GM13976 (cell line): ENCODE results near the gene SHQ1.

ENCODE experiments used
- DNase-seq: peaks from one replicate; pipeline ENCODE4 v3.0.0; 2012; ENCODE audit warnings: low spot score
- in situ Hi-C: fragments of 300-500 bp; cut with MboI; formaldehyde crosslinking; loops from one replicate; pipeline ENCODE4 v1.12.0; 2022; ENCODE audit warnings: low sequenced_read_pairs, mixed read lengths, inconsistent platforms; ENCODE audit not compliant: unreplicated experiment
- TF ChIP-seq, protein P1 (sequence below): IDR thresholded peaks from 2 replicates; pipeline ENCODE4 v1.5.1; 2012; ENCODE audit warnings: borderline replicate concordance, mild to moderate bottlenecking; ENCODE audit not compliant: insufficient read depth; ENCODE audit errors: extremely low read depth, missing control alignments, control extremely low read depth

Gene SHQ1

DNA sequence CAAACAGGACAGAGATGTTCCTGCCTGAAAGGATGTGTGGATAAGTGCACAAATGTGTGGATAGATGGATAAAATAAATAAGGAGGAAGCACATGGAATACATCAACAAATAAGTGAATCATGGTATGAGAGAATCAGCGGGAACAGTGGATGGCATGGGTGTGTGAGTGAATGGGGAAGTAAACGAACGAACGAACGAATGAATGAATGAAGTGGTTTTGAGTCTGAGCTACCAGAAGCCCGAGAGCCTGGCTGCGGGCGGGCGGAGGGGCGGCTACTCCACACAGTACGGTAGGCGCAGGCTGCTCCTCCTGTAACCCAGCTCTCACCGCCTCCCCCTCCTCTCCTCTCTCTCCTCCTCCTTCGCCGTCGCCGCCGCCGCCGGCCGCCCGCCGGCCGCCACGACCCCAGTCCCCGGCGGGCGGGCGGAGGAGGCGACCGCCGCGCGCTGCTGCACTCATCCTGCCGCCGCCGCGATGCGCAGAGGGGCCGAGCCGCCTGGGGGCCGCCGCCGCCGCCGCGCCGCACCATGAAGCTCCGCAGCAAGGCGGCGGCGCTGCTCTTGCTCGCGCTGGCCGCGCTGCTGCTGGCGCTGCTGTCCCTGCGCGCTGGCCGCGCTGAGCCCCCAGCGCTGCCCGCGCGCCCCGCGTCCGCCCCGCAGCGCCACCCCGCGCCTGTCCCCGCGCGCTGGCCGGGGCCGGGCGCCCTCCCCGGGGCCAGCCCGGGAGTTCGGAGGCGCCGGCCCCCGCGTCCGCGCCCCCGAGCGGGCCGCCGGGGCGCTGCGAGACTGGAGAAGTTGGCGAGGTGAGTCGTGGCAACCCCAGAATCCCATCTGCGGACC, 39.7 kb upstream of the SHQ1 start, which contains the start of gene GXYLT2:
TSS of gene GXYLT2 (plus strand) at position 342 of the 841 bp plus-strand sequence. CDS start at position 530, 188 bp downstream.
- in situ Hi-C loops = no loop called here
- DNase-seq = peak; percentile 78
- TF ChIP-seq, protein P1, sequence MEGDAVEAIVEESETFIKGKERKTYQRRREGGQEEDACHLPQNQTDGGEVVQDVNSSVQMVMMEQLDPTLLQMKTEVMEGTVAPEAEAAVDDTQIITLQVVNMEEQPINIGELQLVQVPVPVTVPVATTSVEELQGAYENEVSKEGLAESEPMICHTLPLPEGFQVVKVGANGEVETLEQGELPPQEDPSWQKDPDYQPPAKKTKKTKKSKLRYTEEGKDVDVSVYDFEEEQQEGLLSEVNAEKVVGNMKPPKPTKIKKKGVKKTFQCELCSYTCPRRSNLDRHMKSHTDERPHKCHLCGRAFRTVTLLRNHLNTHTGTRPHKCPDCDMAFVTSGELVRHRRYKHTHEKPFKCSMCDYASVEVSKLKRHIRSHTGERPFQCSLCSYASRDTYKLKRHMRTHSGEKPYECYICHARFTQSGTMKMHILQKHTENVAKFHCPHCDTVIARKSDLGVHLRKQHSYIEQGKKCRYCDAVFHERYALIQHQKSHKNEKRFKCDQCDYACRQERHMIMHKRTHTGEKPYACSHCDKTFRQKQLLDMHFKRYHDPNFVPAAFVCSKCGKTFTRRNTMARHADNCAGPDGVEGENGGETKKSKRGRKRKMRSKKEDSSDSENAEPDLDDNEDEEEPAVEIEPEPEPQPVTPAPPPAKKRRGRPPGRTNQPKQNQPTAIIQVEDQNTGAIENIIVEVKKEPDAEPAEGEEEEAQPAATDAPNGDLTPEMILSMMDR = no peak

DNA sequence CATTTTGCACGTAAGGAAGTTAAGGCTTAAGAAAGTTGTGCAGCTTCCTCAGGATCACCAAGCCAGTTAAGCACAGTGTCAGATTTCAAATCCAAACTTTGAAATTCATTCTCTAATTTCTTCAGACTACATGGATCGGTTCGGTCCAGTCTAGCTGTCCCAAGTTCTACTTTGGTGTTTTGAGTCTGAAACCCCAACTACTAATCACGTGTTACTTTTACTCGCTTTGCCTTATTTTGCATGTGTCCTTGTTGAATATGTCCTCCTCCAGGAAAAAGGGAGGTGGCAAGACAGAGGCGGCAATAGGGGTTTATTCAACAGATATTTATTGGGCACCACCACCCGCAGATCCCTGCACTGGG, 39.1 kb upstream of the SHQ1 start:
- in situ Hi-C loops = no loop called here
- DNase-seq = no peak
- TF ChIP-seq, protein P1 = no peak

DNA sequence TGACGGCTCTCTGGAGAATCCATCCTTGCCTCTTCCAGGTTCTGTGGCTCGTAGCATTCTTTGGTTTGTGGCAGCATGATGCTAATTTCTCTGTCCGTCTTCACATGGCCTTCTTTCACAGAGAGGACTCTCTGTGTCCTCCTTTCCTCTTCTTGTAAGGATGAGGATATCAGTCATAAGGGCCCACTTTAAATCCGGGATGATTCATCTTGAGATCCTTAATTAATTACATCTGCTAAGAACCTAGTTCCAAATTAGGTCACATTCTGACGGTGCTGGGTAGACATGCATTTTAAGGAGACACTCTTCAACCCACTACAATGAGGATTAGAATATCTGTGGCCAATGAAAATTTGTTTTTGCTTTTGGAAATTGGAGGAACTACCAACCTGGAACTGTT, 23.9 kb upstream of the SHQ1 start:
- in situ Hi-C loops = no loop called here
- TF ChIP-seq, protein P1 = no peak
- DNase-seq = no peak

DNA sequence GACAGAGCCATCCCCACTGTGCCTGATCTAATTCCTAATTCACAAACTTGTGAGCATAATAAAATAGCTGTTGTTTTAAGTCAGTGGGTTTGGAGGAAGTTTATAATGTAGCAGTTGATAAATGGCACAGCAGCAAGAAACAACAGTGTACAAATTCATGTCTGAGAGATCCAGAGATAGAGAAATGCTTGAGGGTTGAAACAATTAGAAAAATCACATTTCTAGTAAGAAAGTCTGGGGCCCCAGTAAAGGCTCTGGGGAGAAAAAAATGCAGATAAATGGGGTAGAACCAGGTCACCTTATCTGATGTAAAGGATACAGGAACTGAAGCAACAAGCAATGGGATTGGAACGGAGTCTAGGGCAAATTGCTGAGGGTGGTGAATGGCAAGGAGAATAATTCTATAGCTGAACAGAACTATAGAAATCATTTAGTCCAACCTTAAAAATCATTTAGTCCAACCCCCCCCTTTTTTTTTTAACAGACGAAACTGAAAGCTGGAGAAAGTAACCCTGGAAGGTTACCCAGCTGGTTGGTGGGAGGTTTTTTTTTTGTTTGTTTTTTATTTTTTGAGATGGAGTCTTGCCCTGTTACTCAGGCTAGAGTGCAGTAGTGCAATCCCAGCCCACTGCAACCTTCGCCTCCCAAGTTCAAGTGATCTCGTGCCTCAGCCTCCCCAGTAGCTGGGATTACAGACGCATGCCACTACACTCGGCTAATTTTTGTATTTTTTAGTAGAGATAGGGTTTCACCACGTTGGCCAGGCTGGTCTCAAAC, 14.3 kb upstream of the SHQ1 start:
- TF ChIP-seq, protein P1 = no peak
- in situ Hi-C loops = no loop called here
- no peak for DNase-seq

DNA sequence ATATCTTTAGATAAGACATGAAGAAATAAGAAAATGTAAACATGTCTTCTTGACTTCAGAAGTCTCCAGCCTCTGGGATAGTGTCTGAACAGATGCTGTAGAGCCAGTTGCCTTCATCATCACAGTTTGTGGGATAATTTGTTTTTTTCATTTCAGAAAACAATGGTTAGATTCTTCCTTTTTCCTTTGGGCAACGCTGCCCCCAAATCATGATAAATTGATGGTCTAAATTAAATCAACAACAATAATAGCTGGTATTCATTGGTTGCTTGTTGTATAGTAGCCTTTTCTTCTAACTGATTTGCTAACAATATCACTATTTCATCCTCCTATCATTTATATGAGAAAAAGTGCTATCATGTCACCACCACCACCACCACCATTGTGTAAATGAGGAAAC, 12.6 kb upstream of the SHQ1 start:
- in situ Hi-C loops = no loop called here
- TF ChIP-seq, protein P1 = no peak
- DNase-seq = no peak

DNA sequence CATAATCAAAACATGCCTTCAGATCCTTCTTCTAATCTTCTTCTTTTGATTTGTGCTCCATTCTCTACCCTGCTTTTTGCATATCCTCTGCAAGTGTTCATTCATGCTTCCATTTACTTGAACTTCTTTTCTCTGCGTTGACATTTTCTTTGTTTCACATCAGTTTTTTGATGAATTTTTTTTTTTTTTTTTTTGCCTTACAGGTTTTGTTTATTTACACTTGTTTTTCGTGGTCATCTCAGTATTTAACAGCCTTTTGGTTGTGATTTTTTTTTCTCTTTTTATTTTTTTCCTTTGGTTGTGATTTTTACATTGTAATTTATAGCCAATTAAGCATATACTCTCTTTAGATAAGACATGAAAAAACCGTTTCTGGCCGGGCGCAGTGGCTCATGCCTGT, 11.8 kb upstream of the SHQ1 start:
- DNase-seq = no peak
- in situ Hi-C loops = no loop called here
- TF ChIP-seq, protein P1 = no peak
